HepG2 (cell line): ENCODE data around the gene TMEM132E. TPM values are rescaled to one million over a fixed set of nuclear protein-coding genes. Genes with fewer than 3 reads are reported as not detected.

Experiments
- ATAC-seq: fragments of 200-7000 bp; cut with Tn5 transposase; 3 replicates; pipeline ENCODE4 v1.9.1; 2020; ENCODE audit warnings: mild to moderate bottlenecking, moderate library complexity
- BruUV-seq: library from RNA; stranded (reverse); fragments of 400-500 nt; replicated peaks from 2 replicates; lab custom pipeline; 2021; lab: Mats Ljungman, UMichigan
- CTCF ChIA-PET: fragments of 300-600 bp; formaldehyde crosslinking; extraction: SDS; loops from one replicate; lab custom pipeline; 2021; ENCODE audit warnings: low total read pairs, inconsistent platforms, low intra/inter-chr PET ratio; lab: Yijun Ruan, JAX
- POLR2A ChIA-PET: fragments of 350-600 bp; sonication (Branson Sonifier 250); formaldehyde crosslinking; loops from one replicate; lab custom pipeline; 2020; ENCODE audit warnings: antibody characterized with exemption, inconsistent platforms; lab: Yijun Ruan, JAX
- DNase-seq: peaks from one replicate; pipeline ENCODE4 v3.0.0-alpha.2; 2015; ENCODE audit warnings: low spot score
- FAIRE-seq: peaks from 3 replicates; lab custom pipeline; 2011; peaks lifted over from hg19 to GRCh38; lab: Jason Lieb, UNC
- H2AFZ ChIP-seq: one replicate; pipeline ENCODE4 v1.6.1; 2011; ENCODE audit warnings: low read length, inconsistent platforms
- H3K27ac ChIP-seq: fragments of 300-600 bp; 3 replicates; pipeline ENCODE4 v1.8.0; 2011; ENCODE audit warnings: mixed run types, mild to moderate bottlenecking, mixed read lengths, low read length, inconsistent platforms; ENCODE audit not compliant: insufficient read depth; ENCODE audit errors: extremely low read length
- H3K27me3 ChIP-seq, 2 experiments: fragments of 200-600 bp in 1 of 2; 2 replicates in 1 of 2; 3 replicates in 1 of 2; pipeline versions ENCODE4 v1.6.0 to v1.8.0; 2011; ENCODE audit warnings: low read length in 2 of 2, mild to moderate bottlenecking in 2 of 2, moderate library complexity in 2 of 2, inconsistent platforms in 1 of 2; ENCODE audit not compliant: insufficient read depth in 2 of 2, control insufficient read depth in 1 of 2
- H3K36me3 ChIP-seq, 2 experiments: fragments of 200-600 bp in 1 of 2; replicated peaks in 1 of 2; 2 replicates in 1 of 2; 3 replicates in 1 of 2; pipeline versions ENCODE4 v1.5.1 to v1.8.0; 2011; ENCODE audit warnings: low read length in 2 of 2, inconsistent platforms in 1 of 2; ENCODE audit not compliant: insufficient read depth in 2 of 2, control insufficient read depth in 1 of 2
- H3K4me1 ChIP-seq: 2 replicates; pipeline ENCODE4 v1.5.1; 2012; ENCODE audit warnings: low read length, inconsistent platforms; ENCODE audit not compliant: insufficient read depth
- H3K4me2 ChIP-seq: 2 replicates; pipeline ENCODE4 v1.6.0; 2011; ENCODE audit warnings: low read depth, low read length, inconsistent platforms
- H3K4me3 ChIP-seq, 3 experiments: fragments of 200-600 bp in 1 of 3; sonication (generic), shearing (Covaris generic) in 1 of 3; replicated peaks in 1 of 3; 2 replicates each; pipeline ENCODE4 v1.5.1; 2011 to 2016; ENCODE audit warnings: low read length in 3 of 3, inconsistent platforms in 2 of 3, low read depth in 2 of 3, mild to moderate bottlenecking in 2 of 3, control low read depth in 1 of 3, mixed read lengths in 1 of 3; ENCODE audit not compliant: insufficient read depth in 1 of 3
- H3K79me2 ChIP-seq: one replicate; pipeline ENCODE4 v1.6.1; 2011; ENCODE audit warnings: low read length, inconsistent platforms; ENCODE audit not compliant: insufficient read depth
- H3K9ac ChIP-seq: 2 replicates; pipeline ENCODE4 v1.6.0; 2011; ENCODE audit warnings: mild to moderate bottlenecking, low read depth, low read length, inconsistent platforms; ENCODE audit not compliant: insufficient read depth
- H3K9me3 ChIP-seq: 2 replicates; pipeline ENCODE4 v1.5.1; 2012; ENCODE audit warnings: mild to moderate bottlenecking, low read length
- H4K20me1 ChIP-seq: 2 replicates; pipeline ENCODE4 v1.6.0; 2011; ENCODE audit warnings: inconsistent platforms, mild to moderate bottlenecking, low read length, moderate library complexity; ENCODE audit not compliant: insufficient read depth
- CBX1 ChIP-seq: IDR thresholded peaks from one replicate; pipeline ENCODE4 v1.6.1; 2016; ENCODE audit warnings: antibody characterized with exemption, low read depth
- GMEB1 ChIP-seq: sonication (generic); formaldehyde crosslinking; IDR thresholded peaks from 2 replicates; pipeline ENCODE4 v1.5.1; 2020; ENCODE audit warnings: missing genetic modification reagents, mild to moderate bottlenecking, borderline replicate concordance
- HIVEP1 ChIP-seq: sonication (generic); formaldehyde crosslinking; IDR thresholded peaks from 2 replicates; pipeline ENCODE4 v1.4.0; 2020; ENCODE audit warnings: mild to moderate bottlenecking, missing genetic modification reagents
- HNF4A ChIP-seq: sonication (generic); formaldehyde crosslinking; IDR thresholded peaks from 2 replicates; pipeline ENCODE4 v1.4.0; 2020; ENCODE audit warnings: missing genetic modification reagents
- KDM6A ChIP-seq: IDR thresholded peaks from 2 replicates; pipeline ENCODE4 v1.6.1; 2016; ENCODE audit warnings: low read depth
- KMT2A ChIP-seq: sonication (generic); formaldehyde crosslinking; IDR thresholded peaks from 2 replicates; pipeline ENCODE4 v1.4.0; 2020; ENCODE audit warnings: missing genetic modification reagents
- MEIS1 ChIP-seq: sonication (generic); formaldehyde crosslinking; IDR thresholded peaks from 2 replicates; pipeline ENCODE4 v1.9.0; 2021; ENCODE audit warnings: mild to moderate bottlenecking, missing genetic modification reagents, moderate library complexity, borderline replicate concordance
- MIER2 ChIP-seq: IDR thresholded peaks from 2 replicates; pipeline ENCODE4 v1.6.1; 2016; ENCODE audit warnings: missing biosample characterization, missing genetic modification reagents
- NCOA2 ChIP-seq: sonication (generic); formaldehyde crosslinking; IDR thresholded peaks from 2 replicates; pipeline ENCODE4 v1.8.0; 2022; ENCODE audit warnings: inconsistent platforms
- SNAI1 ChIP-seq: sonication (generic); formaldehyde crosslinking; IDR thresholded peaks from 2 replicates; pipeline ENCODE4 v1.5.0; 2020; ENCODE audit warnings: mild to moderate bottlenecking, missing genetic modification reagents, borderline replicate concordance
- SRSF1 ChIP-seq: fragments of 200-400 bp; formaldehyde crosslinking; optimal IDR thresholded peaks from 2 replicates; pipeline ENCODE3; 2017; ENCODE audit warnings: mild to moderate bottlenecking, low read depth, low read length, moderate library complexity
- ZBTB25 ChIP-seq: IDR thresholded peaks from 2 replicates; pipeline ENCODE4 v1.6.1; 2018; ENCODE audit warnings: missing genetic modification reagents
- ZNF282 ChIP-seq: fragments of 450-650 bp; IDR thresholded peaks from 2 replicates; pipeline ENCODE4 v1.6.1; 2018; ENCODE audit not compliant: partially characterized antibody
- ZNF569 ChIP-seq: sonication (generic); formaldehyde crosslinking; IDR thresholded peaks from 2 replicates; pipeline ENCODE4 v1.5.0; 2020; ENCODE audit warnings: mild to moderate bottlenecking, missing genetic modification reagents, moderate library complexity, borderline replicate concordance
- ZNF816 ChIP-seq: sonication (generic); formaldehyde crosslinking; IDR thresholded peaks from 2 replicates; pipeline ENCODE4 v1.8.0; 2022; ENCODE audit warnings: missing genetic modification reagents, mild to moderate bottlenecking, borderline replicate concordance
- ZSCAN30 ChIP-seq: sonication (generic); formaldehyde crosslinking; IDR thresholded peaks from 2 replicates; pipeline ENCODE4 v1.5.0; 2020; ENCODE audit warnings: mild to moderate bottlenecking, missing genetic modification reagents
- WGBS: methylation state at CpG from one replicate; pipeline ENCODE4 v1.1.6; 2017; ENCODE audit warnings: low lambda C conversion rate; 5-methylcytosine and 5-hydroxymethylcytosine counted together
- in situ Hi-C: cut with HindIII; loops from 2 replicates; pipeline ENCODE4 v1.10.0; 2017; ENCODE audit warnings: low pct_unique_long_range_greater_than_20kb; ENCODE audit not compliant: extremely low pct_ligation_motif_present
- intact Hi-C: fragments of 100-400 bp; cut with micrococcal nuclease; formaldehyde crosslinking; loops from one replicate; pipeline ENCODE4 v1.10.0; 2022; ENCODE audit not compliant: unreplicated experiment
- polyA plus RNA-seq, 8 experiments: library from polyadenylated mRNA; depleted of rRNA in 3 of 8; stranded (reverse) in 7 of 8; unstranded in 1 of 8; fragments of >200 nt; fragmentation: Illumina TruSeq in 4 of 8; extraction: Trizol in 4 of 8; gene quantifications; 2 replicates each; pipeline versions ENCODE4 v1.2.1 to v1.2.3, GENCODE V29; 2011 to 2016; ENCODE audit warnings: low read depth in 4 of 8, missing spikeins in 1 of 8, mixed read lengths in 1 of 8; ENCODE audit not compliant: insufficient read depth in 1 of 8
- total RNA-seq, 5 experiments: library from RNA; depleted of rRNA; stranded (reverse); fragments of >200 nt; fragmentation: Illumina TruSeq; extraction: Trizol; gene quantifications; 2 replicates each; pipeline ENCODE4 v1.2.3, GENCODE V29; 2016; ENCODE audit warnings: low read depth in 1 of 5
- TF ChIP-seq, protein P1 (sequence below): sonication (generic); formaldehyde crosslinking; IDR thresholded peaks from 2 replicates; pipeline ENCODE4 v1.5.0; 2020; ENCODE audit warnings: missing genetic modification reagents, mild to moderate bottlenecking, borderline replicate concordance
- TF ChIP-seq, protein P2 (sequence below): sonication (generic); formaldehyde crosslinking; IDR thresholded peaks from 2 replicates; pipeline ENCODE4 v1.5.1; 2020; ENCODE audit warnings: missing genetic modification reagents, mild to moderate bottlenecking, borderline replicate concordance

TMEM132E gene
- total and polyA plus RNA-seq, 2 of the 13 experiments (the other 11 are each of a cell fraction or from before 2014, with no cell fraction given) = not detected

- Histone ChIP-seq H3K27ac (no peak overlapping the region), H3K4me3 (no peak overlapping the region), H3K4me2 (no peak overlapping the region), H2AFZ (no peak overlapping the region), H3K79me2 (no peaks in the 10 kb centered on the region), H3K9ac (no peak overlapping the region), H3K27me3 (peaks cover 2 to 25% of the 10 kb centered on the region in 2 experiments; a peak in 4 of 5 replicates), H4K20me1 (no peaks in the 10 kb centered on the region), H3K9me3 (no peaks in the 10 kb centered on the region), H3K4me1 (no peaks in the 10 kb centered on the region), H3K36me3 (no peaks in the 10 kb centered on the region)
- POLR2A ChIA-PET = no interaction called here
- WGBS = 0% methylated on average over 4 of the region's 4 CpGs
- in situ Hi-C loops (loop anchor here (25.0 kb wide), 1 partner anchor 520 kb away; the partner anchor contains the start of genes FNDC8 and RAD51D), intact Hi-C loops (no loop called here)
- FAIRE-seq (no peak), DNase-seq (no peak), ATAC-seq (no peak)
- CTCF ChIA-PET = no interaction called here
- no TSS peak for BruUV-seq
- no peak for TF ChIP-seq GMEB1 (CRISPR knock-in tag)
- TF ChIP-seq ZNF569 = no peak
- no peak for TF ChIP-seq ZBTB25
- TF ChIP-seq KMT2A = no peak
- no peak for TF ChIP-seq CBX1
- TF ChIP-seq MIER2 (CRISPR knock-in tag) = no peak
- TF ChIP-seq MEIS1 (CRISPR knock-in tag) = no peak
- TF ChIP-seq NCOA2 = no peak
- no peak for TF ChIP-seq ZNF816 (CRISPR knock-in tag)
- TF ChIP-seq ZNF282 = no peak
- TF ChIP-seq, protein P1, sequence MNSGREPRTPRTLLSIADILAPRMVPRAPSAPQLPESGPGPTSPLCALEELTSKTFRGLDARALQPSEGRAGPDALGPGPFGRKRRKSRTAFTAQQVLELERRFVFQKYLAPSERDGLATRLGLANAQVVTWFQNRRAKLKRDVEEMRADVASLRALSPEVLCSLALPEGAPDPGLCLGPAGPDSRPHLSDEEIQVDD (CRISPR knock-in tag) = no peak
- no peak for TF ChIP-seq HIVEP1 (CRISPR knock-in tag)
- TF ChIP-seq SNAI1 (CRISPR knock-in tag) = no peak
- no peak for TF ChIP-seq HNF4A (CRISPR knock-in tag)
- no peak for TF ChIP-seq KDM6A (CRISPR knock-in tag)
- no peak for TF ChIP-seq SRSF1
- no peak for TF ChIP-seq ZSCAN30 (CRISPR knock-in tag)
- TF ChIP-seq, protein P2, sequence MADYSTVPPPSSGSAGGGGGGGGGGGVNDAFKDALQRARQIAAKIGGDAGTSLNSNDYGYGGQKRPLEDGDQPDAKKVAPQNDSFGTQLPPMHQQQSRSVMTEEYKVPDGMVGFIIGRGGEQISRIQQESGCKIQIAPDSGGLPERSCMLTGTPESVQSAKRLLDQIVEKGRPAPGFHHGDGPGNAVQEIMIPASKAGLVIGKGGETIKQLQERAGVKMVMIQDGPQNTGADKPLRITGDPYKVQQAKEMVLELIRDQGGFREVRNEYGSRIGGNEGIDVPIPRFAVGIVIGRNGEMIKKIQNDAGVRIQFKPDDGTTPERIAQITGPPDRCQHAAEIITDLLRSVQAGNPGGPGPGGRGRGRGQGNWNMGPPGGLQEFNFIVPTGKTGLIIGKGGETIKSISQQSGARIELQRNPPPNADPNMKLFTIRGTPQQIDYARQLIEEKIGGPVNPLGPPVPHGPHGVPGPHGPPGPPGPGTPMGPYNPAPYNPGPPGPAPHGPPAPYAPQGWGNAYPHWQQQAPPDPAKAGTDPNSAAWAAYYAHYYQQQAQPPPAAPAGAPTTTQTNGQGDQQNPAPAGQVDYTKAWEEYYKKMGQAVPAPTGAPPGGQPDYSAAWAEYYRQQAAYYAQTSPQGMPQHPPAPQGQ (CRISPR knock-in tag) = no peak
Observed at GRCh38 chr17:34592002-34592401, 12.6 kb downstream of the TMEM132E start.
